ENCODE results near the gene KLC4. TPM values are rescaled to one million over a fixed set of nuclear protein-coding genes. Genes with fewer than 3 reads are reported as not detected.

The KLC4 gene
- total RNA-seq, 1 experiment from 2014 or later = 13.8 TPM

GRCh38 chr6:43016943-43017334, 42.5 kb upstream of the KLC4 start:
- H2AFZ ChIP-seq (ENCODE audit: low read length) = no peak overlapping the region
- no peaks in the 10 kb centered on the region for H3K9me3 ChIP-seq (ENCODE audit: low read length)
- no peak overlapping the region for H3K4me2 ChIP-seq (ENCODE audit: low read depth, low read length, poor library complexity, severe bottlenecking)
- H3K36me3 ChIP-seq (ENCODE audit: insufficient read depth, low read length) = 0 out of 2 replicates have a peak, but pooled peaks cover 5% of the 10 kb centered on the region
- DNase-seq = peak; percentile 34
- 0 out of 2 replicates have a peak, but pooled peaks cover 2% of the 10 kb centered on the region for H4K20me1 ChIP-seq (ENCODE audit: insufficient read depth, low read depth, low read length)
- no peak overlapping the region for H3K4me3 ChIP-seq (ENCODE audit: low read length)
- no peaks in the 10 kb centered on the region for H3K9me2 ChIP-seq (replicated peaks; ENCODE audit: insufficient read depth, low read length)
- H3K9ac ChIP-seq (ENCODE audit: low read length) = no peak overlapping the region
- H3K4me1 ChIP-seq (ENCODE audit: low read length) = peaks cover 28% of the 10 kb centered on the region
- H3K27ac ChIP-seq (ENCODE audit: low read length) = no peak overlapping the region
- H3K79me2 ChIP-seq (ENCODE audit: low read length) = peaks cover 49% of the 10 kb centered on the region
- no peaks in the 10 kb centered on the region for H3K27me3 ChIP-seq (ENCODE audit: low read length)

GRCh38 chr6:43019152-43019551, 40.3 kb upstream of the KLC4 start:
- peaks cover 6% of the 10 kb centered on the region; the same call in 1 of the 2 replicates for H4K20me1 ChIP-seq (ENCODE audit: insufficient read depth, low read depth, low read length)
- peaks cover 54% of the 10 kb centered on the region for H3K79me2 ChIP-seq (ENCODE audit: low read length)

GRCh38 chr6:43020052-43020705, 39.3 kb upstream of the KLC4 start:
- peaks cover 23% of the 10 kb centered on the region for H3K4me1 ChIP-seq (ENCODE audit: low read length)
- H3K36me3 ChIP-seq (ENCODE audit: insufficient read depth, low read length) = peaks cover 13% of the 10 kb centered on the region; the same call in 1 of the 2 replicates
- no peaks in the 10 kb centered on the region for H3K9me3 ChIP-seq (ENCODE audit: low read length)
- DNase-seq = peak; percentile 38
- H3K79me2 ChIP-seq (ENCODE audit: low read length) = peaks cover 52% of the 10 kb centered on the region
- H3K4me2 ChIP-seq (ENCODE audit: low read depth, low read length, poor library complexity, severe bottlenecking) = no peak overlapping the region
- H3K27ac ChIP-seq (ENCODE audit: low read length) = no peak overlapping the region
- H4K20me1 ChIP-seq (ENCODE audit: insufficient read depth, low read depth, low read length) = peaks cover 6% of the 10 kb centered on the region; the same call in 1 of the 2 replicates
- H2AFZ ChIP-seq (ENCODE audit: low read length) = no peak overlapping the region
- no peak overlapping the region for H3K4me3 ChIP-seq (ENCODE audit: low read length)
- no peaks in the 10 kb centered on the region for H3K9me2 ChIP-seq (replicated peaks; ENCODE audit: insufficient read depth, low read length)
- no peak overlapping the region for H3K9ac ChIP-seq (ENCODE audit: low read length)
- H3K27me3 ChIP-seq (ENCODE audit: low read length) = no peaks in the 10 kb centered on the region

More at GRCh38 chr6:43019152-43019551, 40.3 kb upstream of the KLC4 start:
- no peaks in the 10 kb centered on the region for H3K9me3 ChIP-seq (ENCODE audit: low read length)
- no peak overlapping the region for H3K9ac ChIP-seq (ENCODE audit: low read length)
- no peak overlapping the region for H3K4me2 ChIP-seq (ENCODE audit: low read depth, low read length, poor library complexity, severe bottlenecking)
- no peak overlapping the region for H3K27ac ChIP-seq (ENCODE audit: low read length)
- DNase-seq = peak; percentile 37
- no peak overlapping the region for H2AFZ ChIP-seq (ENCODE audit: low read length)
- H3K4me1 ChIP-seq (ENCODE audit: low read length) = peaks cover 28% of the 10 kb centered on the region
- H3K27me3 ChIP-seq (ENCODE audit: low read length) = no peaks in the 10 kb centered on the region
- H3K36me3 ChIP-seq (ENCODE audit: insufficient read depth, low read length) = peaks cover 3% of the 10 kb centered on the region; the same call in 1 of the 2 replicates
- H3K9me2 ChIP-seq (replicated peaks; ENCODE audit: insufficient read depth, low read length) = no peaks in the 10 kb centered on the region
- no peak overlapping the region for H3K4me3 ChIP-seq (ENCODE audit: low read length)

GRCh38 chr6:43020847-43021246, 38.6 kb upstream of the KLC4 start:
- Histone ChIP-seq H3K27ac (ENCODE audit: low read length) (no peak overlapping the region; the same call in 1 of the 2 replicates), H3K4me1 (ENCODE audit: low read length) (peaks cover 20% of the 10 kb centered on the region), H3K9ac (ENCODE audit: low read length) (peak overlapping the region; percentile 99), H3K4me2 (ENCODE audit: low read depth, low read length, poor library complexity, severe bottlenecking) (peak overlapping the region; percentile 93), H3K9me3 (ENCODE audit: low read length) (no peaks in the 10 kb centered on the region), H3K36me3 (ENCODE audit: insufficient read depth, low read length) (peaks cover 16% of the 10 kb centered on the region), H2AFZ (ENCODE audit: low read length) (no peak overlapping the region), H3K4me3 (ENCODE audit: low read length) (peak overlapping the region; percentile 99), H3K9me2 (replicated peaks; ENCODE audit: insufficient read depth, low read length) (no peaks in the 10 kb centered on the region), H4K20me1 (ENCODE audit: insufficient read depth, low read depth, low read length) (peaks cover 6% of the 10 kb centered on the region; the same call in 1 of the 2 replicates), H3K79me2 (ENCODE audit: low read length) (peaks cover 46% of the 10 kb centered on the region), H3K27me3 (ENCODE audit: low read length) (no peaks in the 10 kb centered on the region)
- no peak for DNase-seq

GRCh38 chr6:43021270-43022047, 38.0 kb upstream of the KLC4 start, which contains the start of gene RRP36:
TSS of gene RRP36 (plus strand) at chr6:43021623. CDS start at chr6:43021655, 32 bp downstream.
- H3K79me2 ChIP-seq (ENCODE audit: low read length) = peaks cover 40% of the 10 kb centered on the region
- peak within 1 kb of the TSS; percentile 93 for H3K4me2 ChIP-seq (ENCODE audit: low read depth, low read length, poor library complexity, severe bottlenecking)
- H4K20me1 ChIP-seq (ENCODE audit: insufficient read depth, low read depth, low read length) = peaks cover 6% of the 10 kb centered on the region; the same call in 1 of the 2 replicates
- no peaks in the 10 kb centered on the region for H3K27me3 ChIP-seq (ENCODE audit: low read length)
- no peaks in the 10 kb centered on the region for H3K9me2 ChIP-seq (replicated peaks; ENCODE audit: insufficient read depth, low read length)
- peak within 1 kb of the TSS; percentile 99 for H3K9ac ChIP-seq (ENCODE audit: low read length)
- H3K27ac ChIP-seq (ENCODE audit: low read length) = peak within 1 kb of the TSS; percentile 89
- peaks cover 20% of the 10 kb centered on the region for H3K36me3 ChIP-seq (ENCODE audit: insufficient read depth, low read length)
- DNase-seq = peak; percentile 92
- no peak within 1 kb of the TSS for H2AFZ ChIP-seq (ENCODE audit: low read length)
- no peaks in the 10 kb centered on the region for H3K9me3 ChIP-seq (ENCODE audit: low read length)
- H3K4me1 ChIP-seq (ENCODE audit: low read length) = peaks cover 20% of the 10 kb centered on the region
- H3K4me3 ChIP-seq (ENCODE audit: low read length) = peak within 1 kb of the TSS; percentile 99

GRCh38 chr6:43024436-43024835, 35.0 kb upstream of the KLC4 start:
- Histone ChIP-seq H3K27ac (ENCODE audit: low read length) (no peak overlapping the region), H4K20me1 (ENCODE audit: insufficient read depth, low read depth, low read length) (peaks cover 6% of the 10 kb centered on the region; the same call in 1 of the 2 replicates), H3K9me3 (ENCODE audit: low read length) (no peaks in the 10 kb centered on the region), H3K36me3 (ENCODE audit: insufficient read depth, low read length) (peaks cover 39% of the 10 kb centered on the region), H3K79me2 (ENCODE audit: low read length) (peaks cover 34% of the 10 kb centered on the region), H3K4me3 (ENCODE audit: low read length) (no peak overlapping the region), H3K4me1 (ENCODE audit: low read length) (peaks cover 20% of the 10 kb centered on the region), H3K9ac (ENCODE audit: low read length) (no peak overlapping the region), H2AFZ (ENCODE audit: low read length) (no peak overlapping the region), H3K27me3 (ENCODE audit: low read length) (no peaks in the 10 kb centered on the region), H3K4me2 (ENCODE audit: low read depth, low read length, poor library complexity, severe bottlenecking) (no peak overlapping the region), H3K9me2 (replicated peaks; ENCODE audit: insufficient read depth, low read length) (no peaks in the 10 kb centered on the region)
- DNase-seq = no peak

- Histone ChIP-seq H3K79me2 (ENCODE audit: low read length) (peaks cover 34% of the 10 kb centered on the region), H2AFZ (ENCODE audit: low read length) (no peak overlapping the region), H3K4me2 (ENCODE audit: low read depth, low read length, poor library complexity, severe bottlenecking) (no peak overlapping the region), H3K9me3 (ENCODE audit: low read length) (no peaks in the 10 kb centered on the region), H3K4me3 (ENCODE audit: low read length) (no peak overlapping the region), H3K27ac (ENCODE audit: low read length) (no peak overlapping the region), H3K4me1 (ENCODE audit: low read length) (peaks cover 12% of the 10 kb centered on the region), H3K27me3 (ENCODE audit: low read length) (no peaks in the 10 kb centered on the region), H3K9me2 (replicated peaks; ENCODE audit: insufficient read depth, low read length) (no peaks in the 10 kb centered on the region), H4K20me1 (ENCODE audit: insufficient read depth, low read depth, low read length) (peaks cover 6% of the 10 kb centered on the region; the same call in 1 of the 2 replicates), H3K9ac (ENCODE audit: low read length) (no peak overlapping the region), H3K36me3 (ENCODE audit: insufficient read depth, low read length) (peaks cover 46% of the 10 kb centered on the region)
- no peak for DNase-seq
These were observed 33.1 kb upstream of the KLC4 start for GRCh38 chr6:43026365-43026764.

- H3K9me2 ChIP-seq (replicated peaks; ENCODE audit: insufficient read depth, low read length) = no peaks in the 10 kb centered on the region
- H2AFZ ChIP-seq (ENCODE audit: low read length) = no peak overlapping the region
- peaks cover under 1% of the 10 kb centered on the region; the same call in 1 of the 2 replicates for H4K20me1 ChIP-seq (ENCODE audit: insufficient read depth, low read depth, low read length)
- peaks cover 9% of the 10 kb centered on the region; the same call in 1 of the 2 replicates for H3K79me2 ChIP-seq (ENCODE audit: low read length)
- H3K9me3 ChIP-seq (ENCODE audit: low read length) = no peaks in the 10 kb centered on the region
- no peaks in the 10 kb centered on the region for H3K27me3 ChIP-seq (ENCODE audit: low read length)
- peaks cover 51% of the 10 kb centered on the region for H3K36me3 ChIP-seq (ENCODE audit: insufficient read depth, low read length)
- no peak for DNase-seq
- H3K9ac ChIP-seq (ENCODE audit: low read length) = no peak overlapping the region
- no peaks in the 10 kb centered on the region for H3K4me1 ChIP-seq (ENCODE audit: low read length)
- H3K4me2 ChIP-seq (ENCODE audit: low read depth, low read length, poor library complexity, severe bottlenecking) = no peak overlapping the region
- H3K4me3 ChIP-seq (ENCODE audit: low read length) = no peak overlapping the region
- no peak overlapping the region for H3K27ac ChIP-seq (ENCODE audit: low read length)
These were observed 30.3 kb upstream of the KLC4 start for GRCh38 chr6:43029120-43029519.
